Glomerular visceral epithelial cell (primary cell): ENCODE results near the gene FRS2.
"Not testable (repeated sequence)": the region's sequence is repeated elsewhere in the genome, so short reads cannot be mapped to it uniquely, and the experiment has no call there.

Experiments
- DNase-seq: peaks from one replicate; pipeline ENCODE4 v3.0.0-alpha.2; 2016; ENCODE audit errors: extremely low spot score

Gene FRS2, protein sequence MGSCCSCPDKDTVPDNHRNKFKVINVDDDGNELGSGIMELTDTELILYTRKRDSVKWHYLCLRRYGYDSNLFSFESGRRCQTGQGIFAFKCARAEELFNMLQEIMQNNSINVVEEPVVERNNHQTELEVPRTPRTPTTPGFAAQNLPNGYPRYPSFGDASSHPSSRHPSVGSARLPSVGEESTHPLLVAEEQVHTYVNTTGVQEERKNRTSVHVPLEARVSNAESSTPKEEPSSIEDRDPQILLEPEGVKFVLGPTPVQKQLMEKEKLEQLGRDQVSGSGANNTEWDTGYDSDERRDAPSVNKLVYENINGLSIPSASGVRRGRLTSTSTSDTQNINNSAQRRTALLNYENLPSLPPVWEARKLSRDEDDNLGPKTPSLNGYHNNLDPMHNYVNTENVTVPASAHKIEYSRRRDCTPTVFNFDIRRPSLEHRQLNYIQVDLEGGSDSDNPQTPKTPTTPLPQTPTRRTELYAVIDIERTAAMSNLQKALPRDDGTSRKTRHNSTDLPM

GRCh38 chr12:69470189-69471075, at the start of gene FRS2:
TSS of gene FRS2 (plus strand) at chr12:69470388. CDS start at chr12:69569031, 98,643 bp downstream.
- peak; percentile 85 for DNase-seq

GRCh38 chr12:69421548-69421947, 48.6 kb upstream of the FRS2 start:
- no peak for DNase-seq

GRCh38 chr12:69423037-69423905, 46.9 kb upstream of the FRS2 start:
- DNase-seq = no peak

GRCh38 chr12:69425417-69425816, 44.8 kb upstream of the FRS2 start:
- no peak for DNase-seq

DNA sequence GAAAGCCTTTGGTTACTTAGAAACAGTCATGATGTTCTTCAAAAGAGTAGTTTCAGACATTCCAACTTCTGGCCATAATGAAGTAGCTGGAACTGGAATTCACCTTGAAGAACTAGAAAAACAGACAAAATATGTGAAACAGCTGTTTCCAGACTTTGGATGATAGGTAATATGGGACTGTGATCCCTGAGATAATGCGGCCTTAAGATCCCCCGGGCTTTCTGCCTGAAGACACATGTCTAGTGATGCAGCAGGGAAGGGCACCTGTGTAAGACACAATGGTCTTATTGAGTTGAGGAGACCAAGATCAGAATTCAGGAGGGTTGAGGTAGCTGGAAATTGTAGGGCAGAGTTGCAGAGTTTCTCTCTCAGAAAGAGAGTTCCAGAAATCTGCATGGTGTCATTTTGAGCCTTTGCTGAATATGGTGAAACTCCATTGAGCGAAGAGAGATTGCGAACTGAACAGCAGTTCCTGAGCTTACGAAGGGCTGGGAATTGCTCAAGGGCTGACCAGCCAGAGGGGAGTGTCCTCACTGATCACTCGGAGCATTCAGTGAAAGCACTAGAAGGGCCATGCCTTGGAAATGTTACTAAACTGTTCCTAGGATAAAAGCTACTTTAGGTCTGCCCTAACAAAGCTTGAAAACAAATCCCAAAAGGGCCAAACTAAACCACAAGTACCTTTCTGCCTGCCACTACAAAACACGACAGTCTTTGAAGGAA, 41.7 kb upstream of the FRS2 start:
- DNase-seq = no peak

DNA sequence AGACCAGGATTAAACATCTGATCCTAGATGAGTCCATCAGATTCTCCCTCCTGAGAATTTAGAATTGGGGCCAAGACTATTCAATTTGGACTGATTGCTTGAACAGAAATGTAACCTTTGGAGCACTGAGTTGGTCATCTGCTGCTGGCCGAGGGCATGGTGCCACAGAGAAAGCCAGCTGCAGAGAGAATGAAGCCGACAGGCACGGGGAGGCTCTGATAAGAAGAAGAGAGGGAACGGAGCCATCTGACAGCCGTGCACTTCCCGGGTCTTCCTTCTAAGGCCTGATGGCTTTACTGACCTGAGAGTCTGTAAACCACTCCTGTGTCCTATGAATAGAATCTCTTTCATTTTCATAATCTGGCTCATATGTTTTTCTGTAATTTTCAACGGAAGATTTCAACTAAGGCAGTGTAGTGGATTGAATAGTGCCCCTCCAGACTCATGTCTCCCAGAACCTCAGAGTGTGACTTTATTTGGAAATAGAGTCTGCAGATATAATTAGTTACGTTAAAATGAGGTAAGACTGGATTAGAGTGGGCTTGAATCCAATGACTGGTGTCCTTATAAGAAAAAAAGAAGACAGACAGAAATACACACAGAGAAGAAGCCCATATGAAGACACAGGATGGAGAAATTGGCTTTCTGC, 39.1 kb upstream of the FRS2 start:
- DNase-seq = no peak

DNA sequence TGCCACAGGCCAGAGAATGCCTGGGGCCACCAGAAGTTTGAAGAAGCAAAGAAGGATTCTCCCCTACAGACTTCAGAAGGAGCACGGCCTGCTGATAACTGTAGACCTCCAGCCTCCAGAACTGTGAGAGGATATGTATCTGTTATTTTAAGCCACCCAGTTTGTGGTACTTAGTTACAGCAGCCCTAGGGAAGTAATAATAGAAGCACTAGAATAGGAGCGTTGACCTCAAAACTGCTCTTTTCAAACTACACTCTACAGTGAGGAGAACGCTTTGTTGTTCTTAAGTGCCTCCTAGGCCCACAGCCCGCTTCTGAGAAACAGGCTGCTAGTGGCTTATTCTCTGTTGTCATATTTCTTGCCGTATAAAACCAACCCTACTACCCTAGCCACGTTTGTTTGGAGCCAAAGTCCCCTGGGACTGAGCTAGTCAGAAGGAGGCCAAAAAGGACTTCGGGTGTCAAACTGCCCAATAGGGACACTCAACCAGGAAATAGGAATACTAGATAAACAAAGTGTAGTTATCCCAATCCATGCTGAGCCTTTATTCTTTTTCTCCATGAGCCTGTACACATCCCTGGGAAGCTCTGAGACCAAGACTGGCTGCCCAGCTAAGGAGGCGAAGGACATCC, 38.5 kb upstream of the FRS2 start:
- no peak for DNase-seq

DNA sequence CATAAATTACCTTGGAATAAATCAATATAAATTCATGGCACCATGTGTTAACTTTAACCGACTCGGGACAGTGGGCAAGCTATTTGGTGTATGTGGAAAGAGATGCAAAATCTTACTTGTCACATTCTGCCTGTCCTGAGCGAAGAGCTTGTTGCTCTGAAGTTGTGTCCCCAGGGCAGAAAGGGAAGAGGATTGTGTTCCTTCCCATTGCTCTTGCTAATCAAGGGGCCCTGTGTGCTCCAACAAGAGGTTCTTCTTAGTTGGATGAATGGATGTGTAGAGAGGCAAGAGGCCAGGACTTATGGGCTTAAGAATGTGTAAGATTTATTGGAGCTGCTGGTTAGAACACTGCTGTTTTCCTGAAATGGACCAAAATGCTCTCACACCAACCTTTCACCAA, 36.5 kb upstream of the FRS2 start:
- DNase-seq = no peak

GRCh38 chr12:69435644-69436043, 34.5 kb upstream of the FRS2 start:
- no peak for DNase-seq

GRCh38 chr12:69437073-69437472, 33.1 kb upstream of the FRS2 start:
- DNase-seq = no peak

DNA sequence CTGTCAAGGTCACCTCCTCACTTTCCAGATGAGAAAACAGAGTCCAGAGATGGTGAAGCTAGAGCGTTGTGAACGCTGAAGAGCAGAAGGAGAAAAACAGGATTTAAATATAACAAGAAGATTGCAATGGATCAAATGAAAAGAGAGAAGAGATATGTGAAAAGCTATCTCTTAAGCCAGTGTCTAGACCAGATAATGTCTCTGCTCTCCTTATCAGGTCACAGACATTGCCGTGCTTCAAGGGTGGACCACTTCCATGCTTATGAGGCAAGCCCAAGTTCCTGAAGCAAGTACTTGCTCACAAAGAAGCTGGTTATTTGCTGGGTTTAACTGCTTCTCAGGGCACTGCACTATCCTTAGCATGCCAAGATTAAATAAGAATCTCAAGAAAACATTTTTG, 31.6 kb upstream of the FRS2 start:
- no peak for DNase-seq

DNA sequence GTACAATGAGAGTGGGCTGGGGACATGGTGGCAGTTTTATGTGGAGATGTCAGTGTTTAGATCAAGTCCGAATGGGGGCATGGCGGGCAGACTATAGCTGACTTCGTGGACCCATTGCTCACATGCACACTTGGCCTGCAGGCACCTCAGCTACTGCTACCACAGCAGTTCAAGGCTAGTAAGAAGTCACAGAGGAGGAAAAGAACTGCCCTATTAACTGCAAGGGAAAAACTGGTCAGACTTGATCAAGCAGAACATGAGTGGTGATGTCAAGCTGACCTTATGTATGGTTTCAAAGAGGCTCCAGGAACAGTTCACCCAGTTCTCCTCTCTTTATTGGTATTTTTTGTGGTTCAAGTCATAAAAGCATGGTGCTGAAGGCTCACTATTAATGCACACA, 30.2 kb upstream of the FRS2 start:
- DNase-seq = peak; percentile 9

- DNase-seq = no peak
Observed at GRCh38 chr12:69440886-69441285, 29.3 kb upstream of the FRS2 start.

GRCh38 chr12:69442894-69443293, 27.3 kb upstream of the FRS2 start:
- no peak for DNase-seq

- no peak for DNase-seq
Observed at GRCh38 chr12:69443916-69444315, 26.3 kb upstream of the FRS2 start.

- no peak for DNase-seq
Observed at GRCh38 chr12:69447892-69448291, 22.3 kb upstream of the FRS2 start.

- not testable (repeated sequence) for DNase-seq
Observed at GRCh38 chr12:69452598-69453132, 17.5 kb upstream of the FRS2 start.

- DNase-seq = no peak
Observed at GRCh38 chr12:69456239-69456638, 13.9 kb upstream of the FRS2 start.

GRCh38 chr12:69457433-69457832, 12.8 kb upstream of the FRS2 start:
- DNase-seq = no peak

GRCh38 chr12:69459477-69459876, 10.7 kb upstream of the FRS2 start:
- no peak for DNase-seq
